Fibroblast of villous mesenchyme (primary cell): ENCODE data around the gene POPDC2. TPM values are rescaled to one million over a fixed set of nuclear protein-coding genes. Genes with fewer than 3 reads are reported as not detected.
A peak's percentile ranks its signal among the peaks of the same experiment; 100 is the strongest.
"Not testable (repeated sequence)": the region's sequence is repeated elsewhere in the genome, so short reads cannot be mapped to it uniquely, and the experiment has no call there.

Source experiments
- DNase-seq: peaks from one replicate; pipeline ENCODE4 v3.0.0-alpha.2; 2010; ENCODE audit warnings: low read depth
- H3K4me3 ChIP-seq: 2 replicates; pipeline ENCODE4 v1.5.1; 2011; ENCODE audit warnings: low read depth, mild to moderate bottlenecking, low read length
- CTCF ChIP-seq: IDR thresholded peaks from 2 replicates; pipeline ENCODE4 v1.5.1; 2012; ENCODE audit warnings: low read depth, mild to moderate bottlenecking, low read length; ENCODE audit not compliant: insufficient read depth
- total RNA-seq: library from RNA; depleted of rRNA; stranded (reverse); fragments of >200 nt; gene quantifications from 2 replicates; pipeline ENCODE4 v1.2.3, GENCODE V29; 2012

The POPDC2 gene
- total RNA-seq, 1 donor, result 1.3 TPM

GRCh38 chr3:119597548-119598288 lies 62.7 kb downstream of the POPDC2 start, which contains the start of gene PLA1A:
Gene PLA1A, plus strand, starts transcription at chr3:119597885. Its CDS starts 29 bp downstream, at chr3:119597914.
- no peak for DNase-seq
- H3K4me3 ChIP-seq, result no peak within 1 kb of the TSS
- no peak for TF ChIP-seq CTCF

- H3K4me3 ChIP-seq, result no peak overlapping the region
- DNase-seq, result no peak
- no peak for TF ChIP-seq CTCF
Observed at GRCh38 chr3:119596398-119596797, 64.0 kb downstream of the POPDC2 start.

- no peak for DNase-seq
- no peak for TF ChIP-seq CTCF
- H3K4me3 ChIP-seq, result peak overlapping the region; percentile 22
Observed at GRCh38 chr3:119595639-119596334, 64.6 kb downstream of the POPDC2 start.

- not testable (repeated sequence) for DNase-seq
Observed at GRCh38 chr3:119594929-119595328, 65.5 kb downstream of the POPDC2 start.

GRCh38 chr3:119594066-119594465 lies 66.3 kb downstream of the POPDC2 start:
- H3K4me3 ChIP-seq, result no peak overlapping the region
- no peak for TF ChIP-seq CTCF
- DNase-seq, result no peak

More at GRCh38 chr3:119594929-119595328, 65.5 kb downstream of the POPDC2 start:
- not testable (repeated sequence) for H3K4me3 ChIP-seq

- TF ChIP-seq CTCF, result no peak
- no peak overlapping the region for H3K4me3 ChIP-seq
- no peak for DNase-seq
Observed at GRCh38 chr3:119592861-119593260, 67.5 kb downstream of the POPDC2 start.

Other genes with a start within 250 kb of the POPDC2 start
- 72.2 and 88.5 TPM in 2 replicates for gene TMEM39A, start 197.0 kb downstream of the POPDC2 start, total RNA-seq
- gene POGLUT1, start 191.6 kb downstream of the POPDC2 start, total RNA-seq, result 14.2 and 29.8 TPM in 2 replicates
- 44.8 and 58.7 TPM in 2 replicates for gene TIMMDC1, start 162.0 kb downstream of the POPDC2 start, total RNA-seq
- gene CD80, start 101.0 kb downstream of the POPDC2 start, total RNA-seq, result not detected in 2 replicates
- 3.0 and 4.2 TPM in 2 replicates for gene ADPRH, start 81.1 kb downstream of the POPDC2 start, total RNA-seq
- gene PLA1A, start 62.7 kb downstream of the POPDC2 start, total RNA-seq, result not detected in 2 replicates
- 10.8 and 15.8 TPM in 2 replicates for gene COX17, start 16.8 kb upstream of the POPDC2 start, total RNA-seq
- 0.32 and 0.43 TPM in 2 replicates for gene CFAP91, start 42.4 kb upstream of the POPDC2 start, total RNA-seq
- gene NR1I2, start 121.5 kb upstream of the POPDC2 start, total RNA-seq, result under 0.01 TPM in 2 replicates